ENCODE results near the gene OR5AU1. TPM values are rescaled to one million over a fixed set of nuclear protein-coding genes. Genes with fewer than 3 reads are reported as not detected.

The OR5AU1 gene
- polyA plus RNA-seq, 1 donor from 2014 or later = not detected

- H3K9me3 Mint-ChIP-seq = peaks cover 0 to 10% (median 7%) of the 10 kb centered on the region in 3 donors
- no peak overlapping the region for H3K27ac Mint-ChIP-seq
- no peak overlapping the region for H3K4me3 Mint-ChIP-seq
- peaks cover 9% of the 10 kb centered on the region for H3K27me3 Mint-ChIP-seq
- H3K4me1 Mint-ChIP-seq = peaks cover 0 to 2% (median 0%) of the 10 kb centered on the region in 3 donors
- no peaks in the 10 kb centered on the region for H3K36me3 Mint-ChIP-seq
Measured at GRCh38 chr14:21149641-21150367, 6.1 kb downstream of the OR5AU1 start.

GRCh38 chr14:21145437-21145836 lies 10.4 kb downstream of the OR5AU1 start:
- peaks cover 14% of the 10 kb centered on the region for H3K27me3 Mint-ChIP-seq
- H3K4me3 Mint-ChIP-seq = no peak overlapping the region
- peaks cover 1 to 14% (median 11%) of the 10 kb centered on the region in 3 donors for H3K9me3 Mint-ChIP-seq
- no peak overlapping the region for H3K27ac Mint-ChIP-seq
- H3K36me3 Mint-ChIP-seq = no peaks in the 10 kb centered on the region
- H3K4me1 Mint-ChIP-seq = peaks cover 0 to 2% (median 0%) of the 10 kb centered on the region in 3 donors

GRCh38 chr14:21142357-21142756 lies 13.5 kb downstream of the OR5AU1 start:
- Mint-ChIP-seq H3K9me3 (peaks cover 1 to 14% (median 11%) of the 10 kb centered on the region in 3 donors), H3K36me3 (no peaks in the 10 kb centered on the region), H3K27ac (no peak overlapping the region), H3K4me3 (no peak overlapping the region), H3K27me3 (peaks cover 10% of the 10 kb centered on the region), H3K4me1 (peaks cover 0 to 2% (median 0%) of the 10 kb centered on the region in 3 donors)

- no peak overlapping the region for H3K4me3 Mint-ChIP-seq
- H3K4me1 Mint-ChIP-seq = no peaks in the 10 kb centered on the region
- peaks cover 0 to 2% (median 0%) of the 10 kb centered on the region in 3 donors for H3K9me3 Mint-ChIP-seq
- no peaks in the 10 kb centered on the region for H3K27me3 Mint-ChIP-seq
- H3K36me3 Mint-ChIP-seq = no peaks in the 10 kb centered on the region
- H3K27ac Mint-ChIP-seq = no peak overlapping the region
Measured at GRCh38 chr14:21136024-21136423, 19.8 kb downstream of the OR5AU1 start.

GRCh38 chr14:21133901-21134300 lies 22.0 kb downstream of the OR5AU1 start:
- H3K4me1 Mint-ChIP-seq = no peaks in the 10 kb centered on the region
- no peak overlapping the region for H3K4me3 Mint-ChIP-seq
- H3K9me3 Mint-ChIP-seq = peaks cover 0 to 10% (median 0%) of the 10 kb centered on the region in 3 donors
- no peak overlapping the region for H3K27ac Mint-ChIP-seq
- no peaks in the 10 kb centered on the region for H3K27me3 Mint-ChIP-seq
- H3K36me3 Mint-ChIP-seq = no peaks in the 10 kb centered on the region

- no peaks in the 10 kb centered on the region for H3K4me1 Mint-ChIP-seq
- H3K27me3 Mint-ChIP-seq = peaks cover 18% of the 10 kb centered on the region
- peaks cover 2% of the 10 kb centered on the region for H3K36me3 Mint-ChIP-seq
- H3K4me3 Mint-ChIP-seq = no peak overlapping the region
- no peak overlapping the region for H3K27ac Mint-ChIP-seq
- peaks cover 2 to 6% (median 2%) of the 10 kb centered on the region in 3 donors for H3K9me3 Mint-ChIP-seq
Measured at GRCh38 chr14:21123429-21123828, 32.4 kb downstream of the OR5AU1 start.

GRCh38 chr14:21121122-21121521 lies 34.7 kb downstream of the OR5AU1 start:
- no peaks in the 10 kb centered on the region for H3K4me1 Mint-ChIP-seq
- H3K27ac Mint-ChIP-seq = no peak overlapping the region
- H3K36me3 Mint-ChIP-seq = peaks cover 2% of the 10 kb centered on the region
- no peak overlapping the region for H3K4me3 Mint-ChIP-seq
- H3K9me3 Mint-ChIP-seq = peaks cover 2 to 6% (median 2%) of the 10 kb centered on the region in 3 donors
- H3K27me3 Mint-ChIP-seq = peaks cover 18% of the 10 kb centered on the region

GRCh38 chr14:21120686-21121085 lies 35.2 kb downstream of the OR5AU1 start:
- Mint-ChIP-seq H3K9me3 (peaks cover 2 to 6% (median 2%) of the 10 kb centered on the region in 3 donors), H3K27me3 (peaks cover 18% of the 10 kb centered on the region), H3K27ac (no peak overlapping the region), H3K4me1 (no peaks in the 10 kb centered on the region), H3K4me3 (no peak overlapping the region), H3K36me3 (peaks cover 2% of the 10 kb centered on the region)

GRCh38 chr14:21118933-21119332 lies 36.9 kb downstream of the OR5AU1 start:
- Mint-ChIP-seq H3K36me3 (no peaks in the 10 kb centered on the region), H3K27ac (no peak overlapping the region), H3K9me3 (no peaks in the 10 kb centered on the region), H3K27me3 (peaks cover 18% of the 10 kb centered on the region), H3K4me1 (no peaks in the 10 kb centered on the region), H3K4me3 (no peak overlapping the region)

- no peaks in the 10 kb centered on the region for H3K36me3 Mint-ChIP-seq
Measured at GRCh38 chr14:21113369-21113768, 42.5 kb downstream of the OR5AU1 start.

GRCh38 chr14:21112255-21112654 lies 43.6 kb downstream of the OR5AU1 start:
- no peaks in the 10 kb centered on the region for H3K9me3 Mint-ChIP-seq

More at GRCh38 chr14:21113369-21113768, 42.5 kb downstream of the OR5AU1 start:
- no peak overlapping the region for H3K27ac Mint-ChIP-seq
- H3K4me3 Mint-ChIP-seq = no peak overlapping the region
- H3K4me1 Mint-ChIP-seq = no peaks in the 10 kb centered on the region
- H3K27me3 Mint-ChIP-seq = no peaks in the 10 kb centered on the region
- H3K9me3 Mint-ChIP-seq = no peaks in the 10 kb centered on the region

GRCh38 chr14:21109377-21110138 lies 46.3 kb downstream of the OR5AU1 start:
- Mint-ChIP-seq H3K4me3 (no peak overlapping the region), H3K9me3 (no peaks in the 10 kb centered on the region), H3K27ac (peak overlapping the region in 1 of 3 donors; percentile 80), H3K4me1 (peaks cover 5 to 6% (median 5%) of the 10 kb centered on the region in 3 donors), H3K36me3 (no peaks in the 10 kb centered on the region), H3K27me3 (no peaks in the 10 kb centered on the region)

More at GRCh38 chr14:21112255-21112654, 43.6 kb downstream of the OR5AU1 start:
- Mint-ChIP-seq H3K4me3 (no peak overlapping the region), H3K4me1 (no peaks in the 10 kb centered on the region), H3K27ac (no peak overlapping the region), H3K27me3 (no peaks in the 10 kb centered on the region), H3K36me3 (no peaks in the 10 kb centered on the region)

GRCh38 chr14:21108791-21109190 lies 47.1 kb downstream of the OR5AU1 start:
- Mint-ChIP-seq H3K4me3 (no peak overlapping the region), H3K36me3 (no peaks in the 10 kb centered on the region), H3K27me3 (no peaks in the 10 kb centered on the region), H3K4me1 (peaks cover 5 to 9% (median 7%) of the 10 kb centered on the region in 3 donors), H3K9me3 (no peaks in the 10 kb centered on the region), H3K27ac (no peak overlapping the region)

- Mint-ChIP-seq H3K36me3 (no peaks in the 10 kb centered on the region), H3K4me1 (peaks cover 8 to 14% (median 9%) of the 10 kb centered on the region in 3 donors), H3K27me3 (peaks cover 2% of the 10 kb centered on the region), H3K9me3 (no peaks in the 10 kb centered on the region), H3K27ac (peak overlapping the region in 1 of 3 donors; percentile 28), H3K4me3 (peak overlapping the region in 1 of 4 donors; percentile 35)
Measured at GRCh38 chr14:21107283-21107800, 48.5 kb downstream of the OR5AU1 start.

Data from IgD-negative memory B cell (primary cell).